IMR-90 (cell line): ENCODE measurements around the gene MIER3. TPM values are rescaled to one million over a fixed set of nuclear protein-coding genes. Genes with fewer than 3 reads are reported as not detected.

Source experiments
- ATAC-seq: fragments of 200-7000 bp; cut with Tn5 transposase; 2 replicates; pipeline ENCODE4 v1.9.1; 2020; ENCODE audit warnings: low read depth, mild to moderate bottlenecking, moderate library complexity
- BruUV-seq: library from RNA; stranded (reverse); fragments of 400-500 nt; replicated peaks from 2 replicates; lab custom pipeline; 2021; lab: Mats Ljungman, UMichigan
- CTCF ChIA-PET: fragments of 300-600 bp; formaldehyde crosslinking; extraction: SDS; loops from one replicate; lab custom pipeline; 2021; ENCODE audit warnings: antibody characterized with exemption; lab: Yijun Ruan, JAX
- POLR2A ChIA-PET: fragments of 300-600 bp; sonication (Branson Sonifier 250); formaldehyde crosslinking; loops from one replicate; lab custom pipeline; 2022; ENCODE audit warnings: antibody characterized with exemption; ENCODE audit not compliant: unreplicated experiment; lab: Charles Lee
- DNase-seq: peaks from one replicate; pipeline ENCODE4 v3.0.0; 2013
- H2AFZ ChIP-seq: replicated peaks from 2 replicates; pipeline ENCODE3; 2013; ENCODE audit warnings: low read length, mild to moderate bottlenecking; ENCODE audit not compliant: poor library complexity
- H2AK5ac ChIP-seq: 2 replicates; pipeline ENCODE4 v1.6.1; 2013; ENCODE audit warnings: low read depth, low read length, inconsistent platforms
- H2AK9ac ChIP-seq: replicated peaks from 2 replicates; pipeline ENCODE3; 2013; ENCODE audit warnings: mild to moderate bottlenecking, low read depth, low read length, moderate library complexity; ENCODE audit not compliant: poor library complexity
- H2BK120ac ChIP-seq: 2 replicates; pipeline ENCODE4 v1.6.1; 2013; ENCODE audit warnings: low read depth, low read length, inconsistent platforms
- H2BK15ac ChIP-seq: 3 replicates; pipeline ENCODE4 v1.6.1; 2013; ENCODE audit warnings: low read depth, low read length, inconsistent platforms
- H2BK20ac ChIP-seq: 2 replicates; pipeline ENCODE4 v1.6.1; 2013; ENCODE audit warnings: low read depth, mild to moderate bottlenecking, inconsistent platforms, low read length, moderate library complexity
- H2BK5ac ChIP-seq: 2 replicates; pipeline ENCODE4 v1.6.1; 2013; ENCODE audit warnings: mild to moderate bottlenecking, low read depth, low read length, inconsistent platforms; ENCODE audit not compliant: poor library complexity, severe bottlenecking
- H3K14ac ChIP-seq: replicated peaks from 2 replicates; pipeline ENCODE4 v1.6.1; 2013; ENCODE audit warnings: low read depth, low read length, inconsistent platforms
- H3K18ac ChIP-seq: 2 replicates; pipeline ENCODE4 v1.6.1; 2013; ENCODE audit warnings: low read depth, low read length, control low read depth
- H3K23ac ChIP-seq: 2 replicates; pipeline ENCODE4 v1.6.1; 2013; ENCODE audit warnings: low read depth, low read length, inconsistent platforms
- H3K27ac ChIP-seq: 2 replicates; pipeline ENCODE4 v1.5.1; 2013; ENCODE audit warnings: mild to moderate bottlenecking, control low read depth, low read length; ENCODE audit not compliant: insufficient read depth
- H3K27me3 ChIP-seq: 2 replicates; pipeline ENCODE4 v1.6.1; 2013; ENCODE audit warnings: low read length; ENCODE audit not compliant: control insufficient read depth, insufficient read depth
- H3K36me3 ChIP-seq: 2 replicates; pipeline ENCODE4 v1.6.1; 2013; ENCODE audit warnings: low read length, mixed read lengths; ENCODE audit not compliant: control insufficient read depth, insufficient read depth
- H3K4ac ChIP-seq: 2 replicates; pipeline ENCODE4 v1.6.1; 2013; ENCODE audit warnings: low read depth, low read length, inconsistent platforms
- H3K4me1 ChIP-seq: 2 replicates; pipeline ENCODE4 v1.6.1; 2013; ENCODE audit warnings: low read length, mixed read lengths; ENCODE audit not compliant: control insufficient read depth, insufficient read depth
- H3K4me2 ChIP-seq: 2 replicates; pipeline ENCODE4 v1.6.1; 2013; ENCODE audit warnings: low read depth, mild to moderate bottlenecking, control low read depth, low read length, moderate library complexity
- H3K4me3 ChIP-seq: 2 replicates; pipeline ENCODE4 v1.5.1; 2013; ENCODE audit warnings: low read depth, mild to moderate bottlenecking, control low read depth, low read length, moderate library complexity; ENCODE audit not compliant: insufficient read depth
- H3K56ac ChIP-seq: 2 replicates; pipeline ENCODE4 v1.6.1; 2013; ENCODE audit warnings: low read length, inconsistent platforms; ENCODE audit not compliant: insufficient read depth; ENCODE audit errors: extremely low read depth
- H3K79me1 ChIP-seq, 2 experiments: 2 replicates each; pipeline ENCODE4 v1.6.1; 2013; ENCODE audit warnings: low read length in 2 of 2, inconsistent platforms in 1 of 2, low read depth in 1 of 2
- H3K9ac ChIP-seq: 2 replicates; pipeline ENCODE4 v1.6.1; 2013; ENCODE audit warnings: low read depth, low read length, control low read depth
- H3K9me1 ChIP-seq: 2 replicates; pipeline ENCODE4 v1.6.1; 2013; ENCODE audit warnings: low read length, inconsistent platforms; ENCODE audit not compliant: insufficient read depth
- H3K9me3 ChIP-seq: 2 replicates; pipeline ENCODE4 v1.6.1; 2013; ENCODE audit warnings: low read length; ENCODE audit not compliant: control insufficient read depth, insufficient read depth
- H4K20me1 ChIP-seq: 2 replicates; pipeline ENCODE4 v1.6.1; 2013; ENCODE audit warnings: low read length, inconsistent platforms; ENCODE audit not compliant: insufficient read depth
- H4K5ac ChIP-seq: 2 replicates; pipeline ENCODE4 v1.6.1; 2013; ENCODE audit warnings: mild to moderate bottlenecking, low read depth, low read length, control low read depth
- H4K8ac ChIP-seq, 2 experiments: 2 replicates each; pipeline ENCODE4 v1.6.1; 2013; ENCODE audit warnings: low read depth in 2 of 2, low read length in 2 of 2, control low read depth in 1 of 2, inconsistent platforms in 1 of 2
- H4K91ac ChIP-seq: 2 replicates; pipeline ENCODE4 v1.6.1; 2013; ENCODE audit warnings: low read depth, low read length, inconsistent platforms; ENCODE audit not compliant: insufficient read depth
- BHLHE40 ChIP-seq: fragments of 150-350 bp; IDR thresholded peaks from 2 replicates; pipeline ENCODE4 v1.6.1; 2016; ENCODE audit warnings: mild to moderate bottlenecking, low read depth, low read length
- CHD1 ChIP-seq: IDR thresholded peaks from 2 replicates; pipeline ENCODE4 v1.6.1; 2012; ENCODE audit warnings: low read depth, low read length, improper control_type of control experiment
- CTCF ChIP-seq: conservative IDR thresholded peaks from 2 replicates; pipeline ENCODE4 v1.5.1; 2012; ENCODE audit warnings: mild to moderate bottlenecking, low read depth, low read length, improper control_type of control experiment
- ELK1 ChIP-seq: fragments of 150-350 bp; IDR thresholded peaks from 2 replicates; pipeline ENCODE4 v1.6.1; 2016; ENCODE audit warnings: low read depth, mild to moderate bottlenecking, low read length, moderate library complexity, borderline replicate concordance
- FOS ChIP-seq: fragments of 150-350 bp; IDR thresholded peaks from 2 replicates; pipeline ENCODE4 v1.6.1; 2016; ENCODE audit warnings: low read depth, low read length
- MAFK ChIP-seq: IDR thresholded peaks from 2 replicates; pipeline ENCODE4 v1.6.1; 2012; ENCODE audit warnings: low read depth, low read length, improper control_type of control experiment
- MAZ ChIP-seq: IDR thresholded peaks from 2 replicates; pipeline ENCODE4 v1.6.1; 2012; ENCODE audit warnings: low read depth, mild to moderate bottlenecking, low read length, improper control_type of control experiment, moderate library complexity, borderline replicate concordance
- MXI1 ChIP-seq: IDR thresholded peaks from 2 replicates; pipeline ENCODE4 v1.6.1; 2012; ENCODE audit warnings: low read depth, mild to moderate bottlenecking, low read length, moderate library complexity, borderline replicate concordance
- POLR2A ChIP-seq: IDR thresholded peaks from 2 replicates; pipeline ENCODE4 v1.6.1; 2012; ENCODE audit warnings: mild to moderate bottlenecking, low read depth, low read length
- RCOR1 ChIP-seq: IDR thresholded peaks from 2 replicates; pipeline ENCODE4 v1.6.1; 2012; ENCODE audit warnings: mild to moderate bottlenecking, low read length, improper control_type of control experiment; ENCODE audit not compliant: insufficient replicate concordance
- USF2 ChIP-seq: fragments of 150-350 bp; IDR thresholded peaks from 2 replicates; pipeline ENCODE4 v1.6.1; 2017; ENCODE audit warnings: mild to moderate bottlenecking, antibody characterized with exemption, low read length, low read depth
- WGBS, 2 experiments: methylation state at CpG; one replicate each; pipeline versions ENCODE4 v1.1.5 to v1.1.7; 2013; ENCODE audit warnings: missing lambda C conversion rate in 2 of 2; ENCODE audit not compliant: insufficient read length in 1 of 2; ENCODE audit errors: extremely low coverage in 2 of 2; 5-methylcytosine and 5-hydroxymethylcytosine counted together
- dilution Hi-C: fragments of 300-500 bp; cut with HindIII; formaldehyde crosslinking; loops from one replicate; pipeline ENCODE4 v1.14.3; 2018; ENCODE audit warnings: low sequenced_read_pairs; ENCODE audit not compliant: unreplicated experiment
- in situ Hi-C: fragments of 300-500 bp; cut with MboI; formaldehyde crosslinking; loops from 3 replicates; pipeline ENCODE4 v1.14.3; 2019; ENCODE audit warnings: low sequenced_read_pairs, inconsistent platforms, mixed read lengths
- intact Hi-C: fragments of 100-400 bp; cut with micrococcal nuclease; formaldehyde crosslinking; loops from 2 replicates; pipeline ENCODE4 v1.10.0; 2022
- polyA plus RNA-seq, 3 experiments: library from polyadenylated mRNA; depleted of rRNA; stranded (reverse); fragments of >200 nt; gene quantifications; 2 replicates each; pipeline ENCODE4 v1.2.3, GENCODE V29; 2012; ENCODE audit warnings: low replicate concordance in 1 of 3
- total RNA-seq: library from RNA; depleted of rRNA; stranded (reverse); fragments of >200 nt; gene quantifications from 2 replicates; pipeline ENCODE4 v1.2.3, GENCODE V29; 2012

Gene MIER3
- total and polyA plus RNA-seq, 2 of the 4 experiments (the other 2 are of a cell fraction), result 6.4 to 22.9 TPM

- Histone ChIP-seq H2AFZ (no peak overlapping the region), H2BK120ac (no peak overlapping the region), H3K23ac (no peak overlapping the region), H3K4me1 (no peaks in the 10 kb centered on the region), H2AK5ac (no peak overlapping the region), H2BK5ac (no peak overlapping the region), H3K14ac (no peak overlapping the region), H3K56ac (no peak overlapping the region), H3K18ac (no peak overlapping the region), H3K4me3 (no peak overlapping the region), H3K4ac (no peak overlapping the region), H3K27me3 (peaks cover 17% of the 10 kb centered on the region), H4K91ac (no peak overlapping the region), H4K5ac (no peak overlapping the region), H3K79me1 (no peaks in the 10 kb centered on the region), H3K9me3 (no peaks in the 10 kb centered on the region), H4K8ac (no peak overlapping the region), H3K36me3 (no peaks in the 10 kb centered on the region), H2BK15ac (no peak overlapping the region), H3K9me1 (no peaks in the 10 kb centered on the region), H3K9ac (no peak overlapping the region), H4K20me1 (no peaks in the 10 kb centered on the region), H2AK9ac (no peak overlapping the region), H3K27ac (no peak overlapping the region), H3K4me2 (no peak overlapping the region), H2BK20ac (no peak overlapping the region)
- ATAC-seq (no peak), DNase-seq (no peak)
- TF ChIP-seq CTCF (no peak), MAZ (no peak), ELK1 (no peak), FOS (no peak), MAFK (no peak), CHD1 (no peak), BHLHE40 (no peak), RCOR1 (no peak), MXI1 (no peak), POLR2A (no peak), USF2 (no peak)
- POLR2A ChIA-PET, result no interaction called here
- CTCF ChIA-PET, result interaction anchor here (0.8 kb wide), 1 partner anchor 99 kb away, joined by 4 read pairs; no protein-coding TSS in a partner anchor
- intact Hi-C loops, result no loop called here
- no TSS peak for BruUV-seq
- WGBS, 2 experiments, result no CpG with 5 or more reads among the region's 1 CpG
- in situ Hi-C loops, result no loop called here
- dilution Hi-C loops, result no loop called here
Measured at GRCh38 chr5:56983593-56984361, 31.9 kb upstream of the MIER3 start.
